Prostate gland (tissue), 2 donors: ENCODE data around the gene TPP1. TPM values are rescaled to one million over a fixed set of nuclear protein-coding genes. Genes with fewer than 3 reads are reported as not detected.

Experiments used
- DNase-seq: peaks from one replicate; pipeline ENCODE4 v3.0.0-alpha.2; 2019; ENCODE audit warnings: low spot score
- H3K27ac ChIP-seq, 2 donors: fragments of 200-600 bp; sonication (generic); 2 replicates each; pipeline ENCODE4 v1.5.1; 2017 to 2019
- H3K27me3 ChIP-seq: fragments of 200-600 bp; sonication (generic); replicated peaks from 2 replicates; pipeline ENCODE4 v1.5.1; 2019; ENCODE audit not compliant: insufficient read depth
- H3K36me3 ChIP-seq, 2 donors: fragments of 200-600 bp; sonication (generic); 1 replicate in 1 of 2; 2 replicates in 1 of 2; pipeline versions ENCODE4 v1.5.1 to v1.8.1; 2017 to 2019
- H3K4me1 ChIP-seq: fragments of 200-600 bp; sonication (generic); replicated peaks from 2 replicates; pipeline ENCODE4 v1.5.1; 2019
- H3K4me3 ChIP-seq, 2 donors: fragments of 200-600 bp; sonication (generic); 2 replicates each; pipeline ENCODE4 v1.5.1; 2017 to 2019
- H3K9me3 ChIP-seq: fragments of 200-600 bp; sonication (generic); 2 replicates; pipeline ENCODE4 v1.5.1; 2017
- POLR2A ChIP-seq: fragments of 450-650 bp; IDR thresholded peaks from one replicate; pipeline ENCODE4 v1.6.1; 2016; ENCODE audit warnings: antibody characterized with exemption, mild to moderate bottlenecking
- POLR2AphosphoS5 ChIP-seq: sonication (generic); formaldehyde crosslinking; IDR thresholded peaks from one replicate; pipeline ENCODE4 v1.6.1; 2017; ENCODE audit warnings: antibody characterized with exemption
- WGBS: methylation state at CpG from one replicate; pipeline ENCODE4 v1.1.5; 2018; 5-methylcytosine and 5-hydroxymethylcytosine counted together
- intact Hi-C: fragments of 100-400 bp; cut with DNase I; formaldehyde crosslinking; loops from one replicate; pipeline ENCODE4 v1.14.2; 2022
- total RNA-seq, 2 donors: library from RNA; depleted of rRNA; stranded (reverse); fragments of >200 nt; gene quantifications; one replicate each; pipeline ENCODE4 v1.1.0, GENCODE V29; 2016
- TF ChIP-seq, protein P1 (sequence below), 4 experiments: fragments of 200-600 bp in 2 of 4; fragments of 450-650 bp in 2 of 4; sonication (generic) in 2 of 4; IDR thresholded peaks; 1 replicate in 3 of 4; 2 replicates in 1 of 4; pipeline ENCODE4 v1.5.1; 2016 to 2019; ENCODE audit warnings: antibody characterized with exemption in 4 of 4, mild to moderate bottlenecking in 2 of 4, moderate library complexity in 2 of 4

TPP1 gene
- total RNA-seq, 2 donors from 2014 or later, result 94.6 to 147 TPM

DNA sequence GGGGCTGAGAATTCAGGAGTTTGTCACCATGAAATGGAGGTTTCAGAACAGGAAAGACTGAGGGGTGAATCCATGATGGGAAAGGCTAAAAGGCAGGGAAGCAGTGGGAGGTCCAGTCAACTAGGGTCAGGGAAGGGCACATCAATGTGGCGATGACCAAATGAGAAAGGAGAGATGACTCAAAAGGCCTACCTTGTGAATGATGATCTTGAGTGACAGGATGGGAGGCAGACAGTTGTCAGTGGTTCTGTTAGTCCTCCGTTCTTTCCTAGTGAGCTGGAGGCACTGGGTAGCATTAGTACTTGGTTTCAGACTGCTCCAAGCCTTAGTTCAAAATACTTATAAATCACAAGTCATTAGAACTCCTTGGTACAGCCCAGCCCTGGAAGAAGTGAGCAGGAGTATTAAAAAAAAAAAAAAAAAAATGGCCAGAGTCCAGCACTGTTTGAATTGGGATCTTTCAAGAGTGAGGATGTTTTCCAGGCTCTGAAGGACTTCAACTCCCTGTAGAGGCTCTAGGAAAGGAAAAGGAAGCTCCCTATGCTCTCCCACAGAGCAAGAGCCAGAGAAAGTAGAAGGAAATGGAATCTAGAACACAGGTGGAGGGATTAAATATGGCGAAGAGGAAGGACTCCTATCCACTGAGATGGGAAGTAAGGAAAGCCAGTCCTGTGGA is 44.7 kb upstream of the TPP1 start:
- no peaks in the 10 kb centered on the region for H3K9me3 ChIP-seq
- no peak overlapping the region for H3K27ac ChIP-seq

DNA sequence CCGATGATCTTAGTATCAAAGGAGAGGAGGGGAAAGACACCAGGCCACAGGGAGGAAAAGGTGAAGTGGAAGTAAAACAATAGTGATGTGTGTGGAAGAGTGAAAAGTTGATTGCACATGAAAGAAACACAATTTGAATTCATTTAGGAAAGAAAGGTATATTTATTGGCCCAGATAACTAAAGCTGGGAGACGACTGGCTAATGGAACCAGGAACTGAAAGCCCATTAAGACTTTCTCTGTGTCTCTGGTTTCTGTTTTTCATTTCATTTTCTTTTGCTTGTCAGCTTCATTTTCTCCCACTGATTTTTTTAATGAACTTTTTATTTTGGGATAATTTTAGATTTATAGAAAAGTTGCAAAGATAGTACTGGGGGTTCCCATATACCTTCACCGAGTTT is 41.5 kb upstream of the TPP1 start:
- no peak overlapping the region for H3K4me3 ChIP-seq
- no peaks in the 10 kb centered on the region for H3K27me3 ChIP-seq
- no peaks in the 10 kb centered on the region for H3K4me1 ChIP-seq
- no peaks in the 10 kb centered on the region for H3K9me3 ChIP-seq
- TF ChIP-seq POLR2AphosphoS5 (no peak), POLR2A (no peak)
- TF ChIP-seq, protein P1, sequence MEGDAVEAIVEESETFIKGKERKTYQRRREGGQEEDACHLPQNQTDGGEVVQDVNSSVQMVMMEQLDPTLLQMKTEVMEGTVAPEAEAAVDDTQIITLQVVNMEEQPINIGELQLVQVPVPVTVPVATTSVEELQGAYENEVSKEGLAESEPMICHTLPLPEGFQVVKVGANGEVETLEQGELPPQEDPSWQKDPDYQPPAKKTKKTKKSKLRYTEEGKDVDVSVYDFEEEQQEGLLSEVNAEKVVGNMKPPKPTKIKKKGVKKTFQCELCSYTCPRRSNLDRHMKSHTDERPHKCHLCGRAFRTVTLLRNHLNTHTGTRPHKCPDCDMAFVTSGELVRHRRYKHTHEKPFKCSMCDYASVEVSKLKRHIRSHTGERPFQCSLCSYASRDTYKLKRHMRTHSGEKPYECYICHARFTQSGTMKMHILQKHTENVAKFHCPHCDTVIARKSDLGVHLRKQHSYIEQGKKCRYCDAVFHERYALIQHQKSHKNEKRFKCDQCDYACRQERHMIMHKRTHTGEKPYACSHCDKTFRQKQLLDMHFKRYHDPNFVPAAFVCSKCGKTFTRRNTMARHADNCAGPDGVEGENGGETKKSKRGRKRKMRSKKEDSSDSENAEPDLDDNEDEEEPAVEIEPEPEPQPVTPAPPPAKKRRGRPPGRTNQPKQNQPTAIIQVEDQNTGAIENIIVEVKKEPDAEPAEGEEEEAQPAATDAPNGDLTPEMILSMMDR (IDR thresholded peaks at IDR 0.05), result no peak
- no peak overlapping the region for H3K27ac ChIP-seq
- 86% methylated on average over 3 of the region's 3 CpGs for WGBS
- intact Hi-C loops, result no loop called here
- no peaks in the 10 kb centered on the region for H3K36me3 ChIP-seq
- DNase-seq, result no peak

More for the DNA sequence above, 44.7 kb upstream of the TPP1 start:
- no peak for DNase-seq
- TF ChIP-seq POLR2AphosphoS5 (no peak), POLR2A (no peak)
- TF ChIP-seq, protein P1 (IDR thresholded peaks at IDR 0.05), result no peak
- no peaks in the 10 kb centered on the region for H3K36me3 ChIP-seq
- no peak overlapping the region for H3K4me3 ChIP-seq
- WGBS, result 58% methylated on average over 3 of the region's 3 CpGs
- intact Hi-C loops, result no loop called here
- no peaks in the 10 kb centered on the region for H3K27me3 ChIP-seq
- H3K4me1 ChIP-seq, result no peaks in the 10 kb centered on the region

DNA sequence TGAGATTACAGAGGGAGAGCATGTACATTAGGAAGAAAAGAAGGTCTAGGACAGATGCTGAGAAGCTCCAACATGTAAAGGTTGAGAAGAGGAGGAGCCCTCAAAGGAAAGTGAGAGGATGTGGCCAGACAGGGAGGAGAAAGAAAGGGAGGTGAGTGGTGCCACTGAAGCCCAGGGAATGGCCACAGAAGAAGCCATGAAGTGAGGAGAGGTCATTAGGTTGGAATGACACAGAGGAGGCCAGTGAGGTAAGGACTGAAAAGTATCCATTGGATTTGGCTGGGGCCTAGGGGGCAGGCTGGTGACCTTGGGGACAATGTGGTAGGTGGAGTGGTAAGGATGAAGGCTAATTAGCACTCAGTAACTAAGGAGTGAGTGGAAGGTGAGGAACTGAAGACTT is 39.4 kb upstream of the TPP1 start:
- no peak overlapping the region for H3K4me3 ChIP-seq
- TF ChIP-seq POLR2AphosphoS5, result no peak
- TF ChIP-seq, protein P1 (IDR thresholded peaks at IDR 0.05), result no peak
- no peak for TF ChIP-seq POLR2A
- no peaks in the 10 kb centered on the region for H3K27me3 ChIP-seq
- H3K27ac ChIP-seq, result no peak overlapping the region
- H3K9me3 ChIP-seq, result no peaks in the 10 kb centered on the region
- H3K4me1 ChIP-seq, result no peaks in the 10 kb centered on the region
- H3K36me3 ChIP-seq, result no peaks in the 10 kb centered on the region
- no peak for DNase-seq
- intact Hi-C loops, result loop anchor here (5.0 kb wide), 1 partner anchor 56 kb away; the partner anchor contains the start of genes ILK and RRP8

DNA sequence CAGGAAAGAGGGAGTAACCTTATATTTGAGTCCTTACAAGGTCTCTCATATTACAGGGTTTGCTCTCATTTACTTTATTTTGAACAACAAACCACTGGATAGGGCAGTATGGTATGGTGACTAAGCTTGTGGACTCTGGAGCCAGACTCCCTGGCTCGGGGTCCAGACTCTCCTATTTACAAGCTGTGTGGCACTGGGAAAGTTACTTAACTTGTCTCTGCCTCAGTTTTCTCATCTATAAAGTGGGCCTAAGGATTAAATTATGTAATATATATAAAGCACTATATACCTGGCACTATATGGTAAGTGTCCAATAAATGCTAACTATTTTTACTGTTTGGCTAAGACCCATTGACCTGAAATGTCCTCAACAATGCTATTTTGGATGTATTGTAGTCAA is 38.1 kb upstream of the TPP1 start:
- H3K4me3 ChIP-seq, result no peak overlapping the region
- intact Hi-C loops, result loop anchor here (5.0 kb wide), 1 partner anchor 55 kb away; the partner anchor contains the start of genes ILK and RRP8
- no peaks in the 10 kb centered on the region for H3K36me3 ChIP-seq
- H3K27me3 ChIP-seq, result no peaks in the 10 kb centered on the region
- no peak for DNase-seq
- H3K9me3 ChIP-seq, result no peaks in the 10 kb centered on the region
- no peak overlapping the region for H3K27ac ChIP-seq
- TF ChIP-seq, protein P1 (IDR thresholded peaks at IDR 0.05), result no peak
- TF ChIP-seq POLR2AphosphoS5 (no peak), POLR2A (no peak)
- 47% methylated on average over 1 of the region's 1 CpG for WGBS
- H3K4me1 ChIP-seq, result no peaks in the 10 kb centered on the region

DNA sequence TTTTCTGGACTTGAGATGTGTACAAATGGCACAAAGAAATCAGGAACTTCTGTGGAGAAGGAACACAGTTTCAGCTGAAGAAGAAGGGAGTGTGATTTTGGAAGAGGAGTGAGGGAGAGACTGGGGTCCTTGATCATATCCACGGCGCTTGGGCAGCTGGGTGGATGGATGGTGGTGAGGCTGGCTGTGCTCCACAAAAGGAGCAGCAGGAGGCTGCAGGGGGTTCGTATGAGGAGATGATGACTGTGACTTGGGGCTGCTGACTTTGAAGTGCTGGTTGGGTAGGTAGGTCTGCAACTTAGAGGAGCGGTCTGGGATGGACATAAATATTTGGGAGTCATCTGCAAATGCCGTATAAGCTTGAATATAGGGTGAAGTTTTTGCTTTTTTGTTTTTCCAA is 37.7 kb upstream of the TPP1 start:
- no peaks in the 10 kb centered on the region for H3K27me3 ChIP-seq
- intact Hi-C loops, result loop anchor here (5.0 kb wide), 1 partner anchor 55 kb away; the partner anchor contains the start of genes ILK and RRP8
- H3K27ac ChIP-seq, result no peak overlapping the region
- H3K36me3 ChIP-seq, result no peaks in the 10 kb centered on the region
- 63% methylated on average over 5 of the region's 5 CpGs for WGBS
- no peaks in the 10 kb centered on the region for H3K9me3 ChIP-seq
- TF ChIP-seq POLR2AphosphoS5 (no peak), POLR2A (no peak)
- TF ChIP-seq, protein P1 (IDR thresholded peaks at IDR 0.05), result no peak
- no peak for DNase-seq
- no peaks in the 10 kb centered on the region for H3K4me1 ChIP-seq
- H3K4me3 ChIP-seq, result no peak overlapping the region
